SK-N-MC (cell line): ENCODE data around the gene DDC.

ENCODE experiments used
- DNase-seq: peaks from one replicate; pipeline ENCODE4 v3.0.0-alpha.2; 2011; ENCODE audit warnings: low read depth, low spot score
- H3K27ac ChIP-seq: fragments of 200-600 bp; sonication (generic); 2 replicates; pipeline ENCODE4 v1.5.1; 2016; ENCODE audit warnings: mixed run types
- H3K36me3 ChIP-seq: fragments of 200-600 bp; sonication (generic); 2 replicates; pipeline ENCODE4 v1.6.1; 2017; ENCODE audit warnings: antibody characterized with exemption, low read length, mixed read lengths; ENCODE audit not compliant: insufficient read depth
- H3K4me3 ChIP-seq: fragments of 200-600 bp; sonication (generic); 2 replicates; pipeline ENCODE4 v1.5.1; 2016
- H3K9ac ChIP-seq: fragments of 200-600 bp; sonication (generic); 2 replicates; pipeline ENCODE4 v1.8.0; 2017; ENCODE audit warnings: mixed run types, mixed read lengths; ENCODE audit not compliant: insufficient read length
- H3K9me3 ChIP-seq: fragments of 200-600 bp; sonication (generic); 2 replicates; pipeline ENCODE4 v1.6.1; 2017; ENCODE audit warnings: low read depth, mild to moderate bottlenecking, antibody characterized with exemption, low read length, moderate library complexity, mixed read lengths
- EZH2 ChIP-seq: fragments of 200-600 bp; sonication (generic); IDR thresholded peaks from one replicate; pipeline ENCODE4 v1.6.1; 2017; ENCODE audit warnings: antibody characterized with exemption
- FOXP2 ChIP-seq: optimal IDR thresholded peaks from 2 replicates; pipeline ENCODE3; 2011; ENCODE audit warnings: mild to moderate bottlenecking, moderate library complexity; ENCODE audit not compliant: insufficient read depth; ENCODE audit errors: extremely low read length, control extremely low read depth
- POLR2AphosphoS5 ChIP-seq: IDR thresholded peaks from 2 replicates; pipeline ENCODE4 v1.6.1; 2012; ENCODE audit warnings: mild to moderate bottlenecking, low read depth, low read length, borderline replicate concordance

DDC gene

GRCh38 chr7:50488379-50488778 is 76.8 kb downstream of the DDC start:
- H3K9ac ChIP-seq, result no peak overlapping the region
- TF ChIP-seq FOXP2, result no peak
- TF ChIP-seq EZH2, result no peak
- no peak for TF ChIP-seq POLR2AphosphoS5

DNA sequence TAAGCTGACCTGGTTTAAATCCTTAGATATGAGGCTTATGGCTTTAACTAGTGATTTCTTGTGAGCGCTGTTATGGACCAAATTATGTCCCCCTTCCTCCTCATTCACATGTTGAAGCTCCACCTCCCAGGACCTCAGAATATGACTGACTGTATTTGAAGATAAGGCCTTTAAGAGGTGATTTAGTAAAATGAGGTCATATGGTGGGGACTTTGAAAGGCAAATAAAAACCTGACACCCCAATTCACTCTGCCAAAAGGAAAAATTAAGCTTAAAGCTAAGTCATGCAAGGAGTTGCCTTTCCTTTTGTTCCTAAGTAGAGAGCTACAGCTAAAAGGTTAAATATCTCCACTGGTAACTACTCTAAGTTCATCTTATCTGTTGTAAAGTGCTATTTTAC is 78.7 kb downstream of the DDC start:
- DNase-seq, result no peak
- H3K36me3 ChIP-seq, result no peaks in the 10 kb centered on the region
- H3K9ac ChIP-seq, result no peak overlapping the region
- no peaks in the 10 kb centered on the region for H3K9me3 ChIP-seq
- H3K4me3 ChIP-seq, result no peak overlapping the region
- TF ChIP-seq EZH2 (no peak), POLR2AphosphoS5 (no peak), FOXP2 (no peak)
- H3K27ac ChIP-seq, result no peak overlapping the region

More at GRCh38 chr7:50488379-50488778, 76.8 kb downstream of the DDC start:
- H3K9me3 ChIP-seq, result no peaks in the 10 kb centered on the region
- H3K36me3 ChIP-seq, result no peaks in the 10 kb centered on the region
- H3K27ac ChIP-seq, result no peak overlapping the region
- no peak for DNase-seq
- no peak overlapping the region for H3K4me3 ChIP-seq

DNA sequence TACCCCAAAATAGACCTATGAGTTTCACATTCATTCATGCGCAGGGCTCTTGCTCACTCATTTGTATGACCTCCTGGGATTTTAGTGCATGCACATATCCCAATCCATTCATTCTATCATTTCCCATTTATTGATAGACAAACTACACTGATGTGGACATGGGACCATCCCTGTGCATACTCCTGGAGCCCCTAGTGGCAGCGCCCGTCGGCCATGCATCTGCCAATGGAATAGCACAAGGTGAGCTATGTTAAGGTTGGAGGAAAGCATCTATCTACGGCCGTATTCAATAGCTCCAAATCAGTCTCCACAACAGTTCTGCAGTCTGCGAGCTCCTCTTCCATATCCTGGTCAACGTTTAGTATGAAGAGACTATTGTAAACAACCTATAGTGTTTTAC is 83.3 kb downstream of the DDC start:
- Histone ChIP-seq H3K4me3 (no peak overlapping the region), H3K9me3 (no peaks in the 10 kb centered on the region), H3K36me3 (no peaks in the 10 kb centered on the region), H3K27ac (no peak overlapping the region), H3K9ac (no peak overlapping the region)
- no peak for DNase-seq
- TF ChIP-seq EZH2, result no peak
- TF ChIP-seq POLR2AphosphoS5, result no peak

- Histone ChIP-seq H3K9ac (no peak overlapping the region), H3K9me3 (no peaks in the 10 kb centered on the region), H3K4me3 (no peak overlapping the region), H3K36me3 (no peaks in the 10 kb centered on the region), H3K27ac (no peak overlapping the region)
- TF ChIP-seq EZH2 (no peak), FOXP2 (no peak), POLR2AphosphoS5 (no peak)
- no peak for DNase-seq
Measured at GRCh38 chr7:50480797-50481196, 84.4 kb downstream of the DDC start.

- TF ChIP-seq POLR2AphosphoS5 (no peak), EZH2 (no peak), FOXP2 (no peak)
- no peak overlapping the region for H3K27ac ChIP-seq
- no peak for DNase-seq
- no peak overlapping the region for H3K9ac ChIP-seq
- no peaks in the 10 kb centered on the region for H3K9me3 ChIP-seq
- no peak overlapping the region for H3K4me3 ChIP-seq
- H3K36me3 ChIP-seq, result no peaks in the 10 kb centered on the region
Measured at GRCh38 chr7:50479743-50480517, 85.3 kb downstream of the DDC start.

DNA sequence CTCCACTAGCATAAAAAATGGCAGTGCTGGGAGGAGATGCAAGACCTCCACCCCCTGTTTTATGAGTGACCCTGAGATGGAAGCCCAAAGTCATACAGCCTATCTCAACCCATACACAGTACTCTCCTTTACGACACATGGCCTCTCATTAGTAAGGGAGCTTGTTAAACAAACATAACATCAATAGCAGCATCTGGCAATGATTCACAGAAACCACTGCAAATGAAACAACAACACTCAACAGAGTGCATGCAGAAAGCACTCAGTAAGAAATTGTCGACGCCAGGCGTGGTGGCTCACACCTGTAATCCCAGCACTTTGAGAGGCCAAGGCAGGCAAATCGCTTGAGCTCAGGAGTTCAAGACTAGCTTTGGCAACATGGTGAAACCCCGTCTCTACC is 87.6 kb downstream of the DDC start:
- Histone ChIP-seq H3K4me3 (no peak overlapping the region), H3K9me3 (no peaks in the 10 kb centered on the region), H3K27ac (no peak overlapping the region), H3K9ac (no peak overlapping the region), H3K36me3 (no peaks in the 10 kb centered on the region)
- DNase-seq, result no peak
- TF ChIP-seq EZH2, result no peak
- no peak for TF ChIP-seq FOXP2
- no peak for TF ChIP-seq POLR2AphosphoS5

DNA sequence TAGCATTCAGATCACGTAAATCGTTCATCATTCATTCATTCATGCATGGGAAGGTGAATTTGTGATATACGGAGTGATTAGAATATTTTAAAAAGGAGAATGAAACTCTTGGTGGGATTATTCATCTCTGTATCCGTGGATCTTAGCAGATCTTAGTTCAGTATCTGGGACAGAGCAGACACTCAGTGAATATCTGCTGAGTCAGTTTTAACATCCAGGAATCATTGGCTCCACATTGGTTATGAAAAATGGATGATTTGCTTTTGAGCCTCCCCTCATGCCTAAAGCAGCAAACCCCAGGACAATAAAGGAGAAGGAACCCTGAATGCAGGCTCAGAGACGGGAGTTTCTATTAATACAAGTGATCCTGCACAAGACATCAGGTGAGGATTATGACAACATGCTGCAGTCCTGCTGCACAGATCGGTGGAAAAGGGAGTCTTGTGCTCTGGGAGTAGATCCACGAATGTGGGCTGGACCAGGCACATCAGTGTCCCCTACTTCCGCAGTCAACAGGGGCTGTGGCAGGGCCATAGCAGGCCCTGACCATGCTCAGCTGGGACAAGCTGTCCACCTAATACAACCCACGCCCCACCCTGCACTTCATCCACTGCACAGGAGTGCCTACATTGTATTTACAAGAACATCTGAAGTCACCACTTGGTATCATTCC is 88.1 kb downstream of the DDC start:
- Histone ChIP-seq H3K9me3 (no peaks in the 10 kb centered on the region), H3K27ac (no peak overlapping the region), H3K9ac (no peak overlapping the region), H3K4me3 (no peak overlapping the region), H3K36me3 (no peaks in the 10 kb centered on the region)
- DNase-seq, result no peak
- TF ChIP-seq POLR2AphosphoS5, result no peak

- Histone ChIP-seq H3K36me3 (no peaks in the 10 kb centered on the region), H3K4me3 (no peak overlapping the region), H3K9me3 (no peaks in the 10 kb centered on the region), H3K27ac (no peak overlapping the region), H3K9ac (no peak overlapping the region)
- TF ChIP-seq EZH2 (no peak), POLR2AphosphoS5 (no peak), FOXP2 (no peak)
- no peak for DNase-seq
Measured at GRCh38 chr7:50475340-50475739, 89.9 kb downstream of the DDC start.

DNA sequence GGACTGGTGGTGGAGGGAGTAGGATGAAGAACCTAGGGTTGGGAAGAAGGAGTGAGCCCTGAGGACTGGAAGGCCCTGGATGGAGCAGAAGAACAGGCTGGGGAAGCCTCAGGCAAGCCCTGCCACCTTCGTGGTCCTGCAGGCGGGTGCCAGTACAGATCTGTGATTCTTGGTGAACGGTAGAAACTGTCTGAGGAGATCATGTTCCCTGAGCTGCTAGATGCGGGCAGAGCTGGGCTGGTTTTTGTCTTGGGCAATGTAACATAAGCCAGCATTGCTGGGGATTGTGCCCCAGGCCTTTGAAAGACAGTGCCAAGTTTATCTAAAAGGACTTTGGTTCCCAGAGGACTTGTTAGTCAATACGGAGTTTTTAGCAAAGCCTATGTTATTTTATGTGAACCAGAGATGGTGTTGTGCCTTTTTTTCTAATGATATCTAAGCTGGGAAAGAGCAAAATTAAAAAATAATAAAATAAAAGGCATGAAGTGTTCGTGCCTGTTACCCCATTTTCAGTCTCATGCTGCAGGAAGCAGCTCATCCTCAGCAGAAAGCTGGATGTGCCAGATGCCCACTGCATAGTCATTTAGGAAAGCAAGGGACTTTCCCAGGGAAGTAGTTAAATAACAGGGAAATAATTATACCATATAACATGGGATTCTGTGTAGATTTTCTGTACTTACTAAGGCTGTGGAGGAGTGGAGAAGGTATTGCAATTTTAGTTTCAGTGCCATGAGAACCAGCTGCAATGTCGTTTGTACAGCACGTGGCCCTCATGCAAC is 90.6 kb downstream of the DDC start:
- no peak for DNase-seq
- TF ChIP-seq FOXP2 (no peak), EZH2 (no peak), POLR2AphosphoS5 (no peak)
- H3K9me3 ChIP-seq, result no peaks in the 10 kb centered on the region
- no peak overlapping the region for H3K27ac ChIP-seq
- no peak overlapping the region for H3K9ac ChIP-seq
- H3K4me3 ChIP-seq, result no peak overlapping the region
- H3K36me3 ChIP-seq, result no peaks in the 10 kb centered on the region
